CD4-positive, alpha-beta memory T cell (primary cell): Measurements from ENCODE around the gene SEMA5B. TPM values are rescaled to one million over a fixed set of nuclear protein-coding genes. Genes with fewer than 3 reads are reported as not detected.

ENCODE experiments used
- CTCF ChIA-PET: fragments of 350-600 bp; sonication (Branson Sonifier 250); formaldehyde crosslinking; loops from one replicate; lab custom pipeline; 2021; ENCODE audit warnings: inconsistent platforms; ENCODE audit not compliant: partially characterized antibody; lab: Charles Lee
- POLR2A ChIA-PET: fragments of 350-600 bp; sonication (Branson Sonifier 250); formaldehyde crosslinking; loops from one replicate; lab custom pipeline; 2021; ENCODE audit not compliant: partially characterized antibody; lab: Charles Lee
- DNase-seq, 5 donors: peaks; one replicate each; pipeline versions ENCODE4 v3.0.0 to v3.0.0-alpha.2; 2020 to 2022; ENCODE audit warnings: mixed read lengths in 1 of 5
- H3K27ac ChIP-seq: one replicate; pipeline ENCODE4 v1.7.0; 2013; ENCODE audit warnings: low read depth, low read length
- H3K27me3 ChIP-seq: 2 replicates; pipeline ENCODE4 v1.7.0; 2013; ENCODE audit warnings: mild to moderate bottlenecking, low read length, moderate library complexity; ENCODE audit not compliant: insufficient read depth
- H3K36me3 ChIP-seq: 2 replicates; pipeline ENCODE4 v1.7.0; 2013; ENCODE audit warnings: mild to moderate bottlenecking, low read length, moderate library complexity; ENCODE audit not compliant: insufficient read depth
- H3K4me1 ChIP-seq: 2 replicates; pipeline ENCODE4 v1.7.0; 2013; ENCODE audit warnings: mild to moderate bottlenecking, low read length, moderate library complexity; ENCODE audit not compliant: insufficient read depth
- H3K4me3 ChIP-seq, 2 donors: one replicate each; pipeline ENCODE4 v1.7.0; 2013; ENCODE audit warnings: low read length in 2 of 2, mild to moderate bottlenecking in 1 of 2
- H3K9me3 ChIP-seq, 2 donors: one replicate each; pipeline ENCODE4 v1.7.0; 2013; ENCODE audit warnings: low read length in 2 of 2, control low read depth in 1 of 2; ENCODE audit not compliant: control insufficient read depth in 1 of 2
- H3K27ac Mint-ChIP-seq, 7 donors: one replicate each; pipeline ENCODE4 v1.8.0; 2020 to 2021; ENCODE audit warnings: mixed read lengths in 7 of 7, mild to moderate bottlenecking in 6 of 7, inconsistent platforms in 3 of 7, moderate library complexity in 3 of 7
- H3K27me3 Mint-ChIP-seq, 2 donors: one replicate each; pipeline ENCODE4 v1.8.0; 2020 to 2021; ENCODE audit warnings: mixed read lengths in 2 of 2
- H3K36me3 Mint-ChIP-seq, 2 donors: one replicate each; pipeline ENCODE4 v1.8.0; 2020 to 2021; ENCODE audit warnings: mixed read lengths in 2 of 2, inconsistent platforms in 1 of 2, mild to moderate bottlenecking in 1 of 2
- H3K4me1 Mint-ChIP-seq, 4 donors: one replicate each; pipeline ENCODE4 v1.8.0; 2020 to 2021; ENCODE audit warnings: mixed read lengths in 4 of 4, mild to moderate bottlenecking in 1 of 4
- H3K4me3 Mint-ChIP-seq, 8 donors: one replicate each; pipeline ENCODE4 v1.8.0; 2020 to 2021; ENCODE audit warnings: mixed read lengths in 8 of 8, mild to moderate bottlenecking in 7 of 8, moderate library complexity in 6 of 8, inconsistent platforms in 3 of 8
- H3K9me3 Mint-ChIP-seq, 8 donors: one replicate each; pipeline ENCODE4 v1.8.0; 2020 to 2021; ENCODE audit warnings: mixed read lengths in 8 of 8, mild to moderate bottlenecking in 5 of 8, inconsistent platforms in 3 of 8, moderate library complexity in 1 of 8
- intact Hi-C: fragments of 100-400 bp; cut with micrococcal nuclease; formaldehyde crosslinking; loops from one replicate; pipeline ENCODE4 v1.15.1; 2023
- polyA plus RNA-seq, 2 donors: library from polyadenylated mRNA; unstranded; fragments of 300-500 nt; fragmentation: Illumina TruSeq; gene quantifications; one replicate each; pipeline ENCODE4 v1.2.3, GENCODE V29; 2021
- total RNA-seq, 2 experiments: library from RNA; stranded (reverse); gene quantifications; one replicate each; pipeline ENCODE4 v1.2.3, GENCODE V29; 2021

SEMA5B gene, protein sequence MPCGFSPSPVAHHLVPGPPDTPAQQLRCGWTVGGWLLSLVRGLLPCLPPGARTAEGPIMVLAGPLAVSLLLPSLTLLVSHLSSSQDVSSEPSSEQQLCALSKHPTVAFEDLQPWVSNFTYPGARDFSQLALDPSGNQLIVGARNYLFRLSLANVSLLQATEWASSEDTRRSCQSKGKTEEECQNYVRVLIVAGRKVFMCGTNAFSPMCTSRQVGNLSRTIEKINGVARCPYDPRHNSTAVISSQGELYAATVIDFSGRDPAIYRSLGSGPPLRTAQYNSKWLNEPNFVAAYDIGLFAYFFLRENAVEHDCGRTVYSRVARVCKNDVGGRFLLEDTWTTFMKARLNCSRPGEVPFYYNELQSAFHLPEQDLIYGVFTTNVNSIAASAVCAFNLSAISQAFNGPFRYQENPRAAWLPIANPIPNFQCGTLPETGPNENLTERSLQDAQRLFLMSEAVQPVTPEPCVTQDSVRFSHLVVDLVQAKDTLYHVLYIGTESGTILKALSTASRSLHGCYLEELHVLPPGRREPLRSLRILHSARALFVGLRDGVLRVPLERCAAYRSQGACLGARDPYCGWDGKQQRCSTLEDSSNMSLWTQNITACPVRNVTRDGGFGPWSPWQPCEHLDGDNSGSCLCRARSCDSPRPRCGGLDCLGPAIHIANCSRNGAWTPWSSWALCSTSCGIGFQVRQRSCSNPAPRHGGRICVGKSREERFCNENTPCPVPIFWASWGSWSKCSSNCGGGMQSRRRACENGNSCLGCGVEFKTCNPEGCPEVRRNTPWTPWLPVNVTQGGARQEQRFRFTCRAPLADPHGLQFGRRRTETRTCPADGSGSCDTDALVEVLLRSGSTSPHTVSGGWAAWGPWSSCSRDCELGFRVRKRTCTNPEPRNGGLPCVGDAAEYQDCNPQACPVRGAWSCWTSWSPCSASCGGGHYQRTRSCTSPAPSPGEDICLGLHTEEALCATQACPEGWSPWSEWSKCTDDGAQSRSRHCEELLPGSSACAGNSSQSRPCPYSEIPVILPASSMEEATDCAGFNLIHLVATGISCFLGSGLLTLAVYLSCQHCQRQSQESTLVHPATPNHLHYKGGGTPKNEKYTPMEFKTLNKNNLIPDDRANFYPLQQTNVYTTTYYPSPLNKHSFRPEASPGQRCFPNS
- not detected for total RNA-seq
- not detected for polyA plus RNA-seq

DNA sequence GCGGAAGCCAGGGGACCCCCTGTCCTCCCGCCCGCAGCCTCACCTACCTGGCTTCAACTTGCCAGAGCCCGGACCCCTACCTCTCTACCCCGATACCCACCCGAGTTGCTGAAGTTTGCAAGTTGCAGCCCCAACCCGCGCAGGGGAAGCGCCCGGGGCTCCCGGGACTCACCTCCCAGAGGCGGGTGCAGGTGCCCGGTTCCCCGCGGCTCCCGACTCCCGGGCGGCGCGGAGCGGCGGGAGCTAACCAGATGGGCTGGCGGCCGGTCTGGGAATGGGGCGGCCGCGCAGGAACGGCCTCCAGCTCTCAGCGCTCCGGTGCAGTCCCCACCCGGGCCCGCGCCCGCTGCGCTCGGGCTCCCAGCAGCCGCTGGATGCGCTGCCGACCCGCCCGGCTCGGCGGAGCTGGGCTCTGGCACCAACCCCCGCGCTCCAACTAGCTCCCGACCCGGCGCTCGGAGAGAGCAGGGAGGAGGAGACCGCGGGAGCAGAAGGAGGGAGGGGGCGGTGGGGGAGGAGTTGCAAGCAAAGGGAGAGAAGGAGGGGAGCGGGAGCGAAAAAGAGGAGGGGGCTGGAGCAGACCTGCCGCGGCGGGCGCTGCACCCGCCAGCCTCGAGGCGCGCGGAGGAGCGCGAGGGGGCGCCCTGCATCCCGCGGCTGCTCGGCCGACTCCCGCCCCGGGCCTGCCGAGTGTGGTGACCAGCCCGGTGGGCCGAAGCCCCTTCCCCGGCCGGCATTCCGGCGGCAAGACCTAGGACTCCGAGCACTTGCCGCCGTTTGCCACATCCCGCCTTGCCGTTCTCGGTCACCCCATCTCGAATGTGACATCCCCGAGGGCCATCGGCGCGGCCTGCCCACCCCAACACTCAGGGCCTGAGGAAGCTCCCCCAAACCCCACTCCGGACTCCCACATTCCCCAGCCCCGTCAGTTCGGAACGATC is at the start of gene SEMA5B:
SEMA5B (minus strand) TSS at position 472 of the 941 bp plus-strand sequence. CDS start 66,500 bp downstream, outside the sequence.
- H3K36me3 Mint-ChIP-seq, result no peaks in the 10 kb centered on the region
- H3K27me3 ChIP-seq, result peaks cover 53% of the 10 kb centered on the region
- H3K27ac ChIP-seq, result no peak within 1 kb of the TSS
- peaks cover 19% of the 10 kb centered on the region for H3K4me1 ChIP-seq
- intact Hi-C loops, result loop anchor here (1.0 to 2.0 kb wide), 4 partner anchors 169 to 465 kb away; no protein-coding TSS in a partner anchor
- H3K36me3 ChIP-seq, result no peaks in the 10 kb centered on the region
- no peaks in the 10 kb centered on the region for H3K9me3 ChIP-seq
- H3K9me3 Mint-ChIP-seq, result peaks cover 0 to 2% (median 0%) of the 10 kb centered on the region in 8 donors
- peaks cover 9 to 22% (median 16%) of the 10 kb centered on the region in 4 donors for H3K4me1 Mint-ChIP-seq
- POLR2A ChIA-PET, result interaction anchor here (0.7 to 1.3 kb wide), 2 partner anchors 13 to 273 kb away, joined by 3 read pairs; no protein-coding TSS in a partner anchor
- peak within 1 kb of the TSS; percentile 76 to 92 (median 84) for H3K4me3 Mint-ChIP-seq
- peaks cover 42 to 57% of the 10 kb centered on the region in 2 donors for H3K27me3 Mint-ChIP-seq
- peak within 1 kb of the TSS in 2 of 7 donors; percentile 3 to 49 for H3K27ac Mint-ChIP-seq
- CTCF ChIA-PET, result interaction anchor here (0.6 to 4.5 kb wide), 19 partner anchors 8 to 1481 kb away, joined by 3 to 32 read pairs (median 4); partner anchors contain the start of genes PDIA5, POLQ and SEC22A
- H3K4me3 ChIP-seq, result peak within 1 kb of the TSS; percentile 61 to 81
- DNase-seq, result peak in 4 of 5 donors; percentile 8 to 27 (median 22)

- DNase-seq, result no peak
- intact Hi-C loops, result no loop called here
Measured at GRCh38 chr3:123076496-123077418, 49.2 kb upstream of the SEMA5B start.

DNA sequence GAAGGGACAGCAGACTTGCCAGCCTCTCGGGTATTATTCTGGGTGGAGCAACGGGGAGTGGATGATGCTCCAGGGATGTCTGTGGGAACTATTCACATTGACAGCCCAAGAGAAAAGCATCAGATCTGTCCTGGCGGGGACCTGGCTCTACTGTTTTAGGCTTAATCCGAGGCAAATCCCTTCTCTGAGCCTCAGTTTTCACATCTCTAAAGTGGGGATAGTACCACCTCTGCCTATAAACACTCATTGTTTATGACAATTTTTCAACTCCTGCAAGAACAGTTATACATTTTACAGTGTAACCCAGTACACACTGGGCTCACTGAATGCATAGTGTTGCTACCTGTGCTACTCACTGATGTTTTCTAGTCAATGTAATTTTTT is 48.5 kb upstream of the SEMA5B start:
- Mint-ChIP-seq H3K4me1 (peaks cover 4 to 7% (median 5%) of the 10 kb centered on the region in 4 donors), H3K27ac (no peak overlapping the region), H3K9me3 (no peaks in the 10 kb centered on the region), H3K36me3 (no peaks in the 10 kb centered on the region), H3K27me3 (no peaks in the 10 kb centered on the region), H3K4me3 (no peak overlapping the region)
- Histone ChIP-seq H3K4me1 (no peaks in the 10 kb centered on the region), H3K4me3 (no peak overlapping the region), H3K27ac (no peak overlapping the region), H3K9me3 (no peaks in the 10 kb centered on the region), H3K36me3 (no peaks in the 10 kb centered on the region), H3K27me3 (no peaks in the 10 kb centered on the region)
- ChIA-PET POLR2A (no interaction called here), CTCF (no interaction called here)
- intact Hi-C loops, result no loop called here
- DNase-seq, result no peak

More at GRCh38 chr3:123076496-123077418, 49.2 kb upstream of the SEMA5B start:
- H3K9me3 Mint-ChIP-seq, result no peaks in the 10 kb centered on the region
- ChIA-PET POLR2A (no interaction called here), CTCF (no interaction called here)
- H3K27ac Mint-ChIP-seq, result no peak overlapping the region
- Histone ChIP-seq H3K36me3 (no peaks in the 10 kb centered on the region), H3K27me3 (no peaks in the 10 kb centered on the region), H3K4me3 (no peak overlapping the region), H3K27ac (no peak overlapping the region), H3K4me1 (no peaks in the 10 kb centered on the region), H3K9me3 (no peaks in the 10 kb centered on the region)
- H3K4me1 Mint-ChIP-seq, result peaks cover 4 to 7% (median 5%) of the 10 kb centered on the region in 4 donors
- H3K36me3 Mint-ChIP-seq, result no peaks in the 10 kb centered on the region
- no peaks in the 10 kb centered on the region for H3K27me3 Mint-ChIP-seq
- H3K4me3 Mint-ChIP-seq, result no peak overlapping the region

GRCh38 chr3:123075359-123075758 is 47.8 kb upstream of the SEMA5B start:
- Mint-ChIP-seq H3K4me1 (peaks cover 4 to 7% (median 5%) of the 10 kb centered on the region in 4 donors), H3K27me3 (no peaks in the 10 kb centered on the region), H3K36me3 (no peaks in the 10 kb centered on the region), H3K9me3 (no peaks in the 10 kb centered on the region), H3K27ac (peak overlapping the region in 1 of 7 donors; percentile 8), H3K4me3 (no peak overlapping the region)
- no peak for DNase-seq
- POLR2A ChIA-PET, result no interaction called here
- Histone ChIP-seq H3K4me3 (no peak overlapping the region), H3K27me3 (no peaks in the 10 kb centered on the region), H3K36me3 (no peaks in the 10 kb centered on the region), H3K27ac (no peak overlapping the region), H3K4me1 (no peaks in the 10 kb centered on the region), H3K9me3 (no peaks in the 10 kb centered on the region)
- intact Hi-C loops, result no loop called here
- CTCF ChIA-PET, result no interaction called here

GRCh38 chr3:123072564-123072963 is 45.0 kb upstream of the SEMA5B start:
- intact Hi-C loops, result no loop called here
- Histone ChIP-seq H3K4me3 (no peak overlapping the region), H3K9me3 (no peaks in the 10 kb centered on the region), H3K27ac (no peak overlapping the region), H3K4me1 (peaks cover 8% of the 10 kb centered on the region), H3K27me3 (no peaks in the 10 kb centered on the region), H3K36me3 (no peaks in the 10 kb centered on the region)
- Mint-ChIP-seq H3K27me3 (no peaks in the 10 kb centered on the region), H3K9me3 (peaks cover 0 to 1% (median 0%) of the 10 kb centered on the region in 8 donors), H3K4me1 (peaks cover 9 to 28% (median 10%) of the 10 kb centered on the region in 4 donors), H3K27ac (peak overlapping the region in 1 of 7 donors; percentile 23), H3K4me3 (no peak overlapping the region), H3K36me3 (no peaks in the 10 kb centered on the region)
- DNase-seq, result no peak
- POLR2A ChIA-PET, result no interaction called here
- CTCF ChIA-PET, result no interaction called here
